Measurements from ENCODE around the gene MAPRE3.

GRCh38 chr2:27050996-27051901, 80.8 kb downstream of the MAPRE3 start, which contains the start of gene AGBL5:
- no peak for TF ChIP-seq CTCF (IDR thresholded peaks at IDR 0.05)
- peak; percentile 52 for TF ChIP-seq POLR2A (IDR thresholded peaks at IDR 0.05)

Data from right lobe of liver (tissue), 4 donors.